Measurements from ENCODE around the gene PLEKHN1.

DNA sequence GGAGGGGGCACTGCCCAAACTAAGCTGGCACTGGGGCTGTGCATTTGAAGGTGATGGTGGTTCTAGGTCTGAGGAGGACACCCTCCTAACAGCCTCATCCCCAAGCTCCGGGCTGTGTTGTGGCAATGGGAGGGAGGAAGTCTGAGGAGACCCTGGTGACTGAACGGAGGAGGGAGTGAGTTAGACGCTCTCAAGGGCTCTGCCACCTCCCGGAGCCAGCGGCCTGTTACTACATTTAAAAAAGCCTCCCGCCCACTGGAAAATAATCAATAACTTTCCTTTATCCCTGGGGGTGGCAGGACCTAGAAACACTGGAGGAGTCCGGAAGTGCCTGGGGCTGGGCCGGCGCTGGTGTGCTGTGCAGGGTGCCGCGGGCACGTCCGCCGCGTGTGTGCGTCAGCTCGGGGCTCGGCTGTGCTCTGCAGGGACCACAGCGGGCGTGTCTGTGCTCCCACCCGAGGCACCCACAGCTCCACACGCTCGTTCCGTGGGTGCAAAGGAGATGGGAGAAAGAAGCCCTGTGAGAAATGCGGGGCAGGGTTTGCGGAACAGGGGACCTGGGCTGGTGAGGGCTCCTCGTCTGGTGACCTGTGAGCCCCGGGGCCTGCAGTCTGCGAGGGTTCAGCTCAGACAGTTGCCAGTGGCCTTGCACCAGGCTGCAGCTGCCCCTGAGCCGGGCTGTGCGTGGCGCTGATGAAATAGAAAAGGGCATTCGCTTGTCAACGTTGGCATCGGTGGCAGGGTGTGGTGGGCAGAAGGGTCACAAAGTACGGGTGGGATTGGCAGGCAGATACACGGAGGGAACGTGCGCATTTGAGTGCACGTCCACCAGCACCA, 37.2 kb upstream of the PLEKHN1 start:
- TF ChIP-seq, protein P1, sequence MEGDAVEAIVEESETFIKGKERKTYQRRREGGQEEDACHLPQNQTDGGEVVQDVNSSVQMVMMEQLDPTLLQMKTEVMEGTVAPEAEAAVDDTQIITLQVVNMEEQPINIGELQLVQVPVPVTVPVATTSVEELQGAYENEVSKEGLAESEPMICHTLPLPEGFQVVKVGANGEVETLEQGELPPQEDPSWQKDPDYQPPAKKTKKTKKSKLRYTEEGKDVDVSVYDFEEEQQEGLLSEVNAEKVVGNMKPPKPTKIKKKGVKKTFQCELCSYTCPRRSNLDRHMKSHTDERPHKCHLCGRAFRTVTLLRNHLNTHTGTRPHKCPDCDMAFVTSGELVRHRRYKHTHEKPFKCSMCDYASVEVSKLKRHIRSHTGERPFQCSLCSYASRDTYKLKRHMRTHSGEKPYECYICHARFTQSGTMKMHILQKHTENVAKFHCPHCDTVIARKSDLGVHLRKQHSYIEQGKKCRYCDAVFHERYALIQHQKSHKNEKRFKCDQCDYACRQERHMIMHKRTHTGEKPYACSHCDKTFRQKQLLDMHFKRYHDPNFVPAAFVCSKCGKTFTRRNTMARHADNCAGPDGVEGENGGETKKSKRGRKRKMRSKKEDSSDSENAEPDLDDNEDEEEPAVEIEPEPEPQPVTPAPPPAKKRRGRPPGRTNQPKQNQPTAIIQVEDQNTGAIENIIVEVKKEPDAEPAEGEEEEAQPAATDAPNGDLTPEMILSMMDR (conservative IDR thresholded peaks at IDR 0.05): no peak
- no peak for TF ChIP-seq EZH2 (IDR thresholded peaks at IDR 0.05; ENCODE audit: low read depth)
